HepG2 (cell line): Measurements from ENCODE around the gene SNRPD3. TPM values are rescaled to one million over a fixed set of nuclear protein-coding genes. Genes with fewer than 3 reads are reported as not detected.

ENCODE experiments used
- AGO1 ChIP-seq: fragments of 200-400 bp; formaldehyde crosslinking; IDR thresholded peaks from 2 replicates; pipeline ENCODE4 v1.6.1; 2017; ENCODE audit warnings: mild to moderate bottlenecking, low read depth, low read length, moderate library complexity; ENCODE audit not compliant: poor library complexity, severe bottlenecking
- ARHGAP35 ChIP-seq: sonication (generic); formaldehyde crosslinking; IDR thresholded peaks from 2 replicates; pipeline ENCODE4 v1.9.0; 2022; ENCODE audit warnings: mild to moderate bottlenecking, inconsistent platforms, moderate library complexity, missing genetic modification reagents, borderline replicate concordance
- ATF1 ChIP-seq: IDR thresholded peaks from 2 replicates; pipeline ENCODE4 v1.6.1; 2016; ENCODE audit warnings: mild to moderate bottlenecking, control low read depth
- ATRX ChIP-seq: sonication (generic); formaldehyde crosslinking; IDR thresholded peaks from 2 replicates; pipeline ENCODE4 v1.4.0; 2020; ENCODE audit warnings: missing genetic modification reagents, borderline replicate concordance
- EP300 ChIP-seq, 3 experiments: sonication (generic) in 1 of 3; formaldehyde crosslinking in 1 of 3; IDR thresholded peaks; 2 replicates each; pipeline versions ENCODE4 v1.5.1 to v1.6.1; 2011 to 2020; ENCODE audit warnings: low read depth in 2 of 3, low read length in 2 of 3, borderline replicate concordance in 1 of 3, improper control_type of control experiment in 1 of 3, mild to moderate bottlenecking in 1 of 3, missing genetic modification reagents in 1 of 3, moderate library complexity in 1 of 3
- MED13 ChIP-seq: sonication (generic); formaldehyde crosslinking; IDR thresholded peaks from 2 replicates; pipeline ENCODE4 v1.5.0; 2020; ENCODE audit warnings: missing genetic modification reagents
- NFATC3 ChIP-seq: sonication (generic); formaldehyde crosslinking; IDR thresholded peaks from 2 replicates; pipeline ENCODE4 v1.5.1; 2020; ENCODE audit warnings: mild to moderate bottlenecking, missing genetic modification reagents
- NFE2 ChIP-seq: sonication (generic); formaldehyde crosslinking; IDR thresholded peaks from 2 replicates; pipeline ENCODE4 v1.4.0; 2020; ENCODE audit warnings: missing genetic modification reagents
- PHF5A ChIP-seq: IDR thresholded peaks from one replicate; pipeline ENCODE4 v1.6.1; 2018; ENCODE audit warnings: low read depth, missing genetic modification reagents; ENCODE audit not compliant: unreplicated experiment
- TRIM24 ChIP-seq: sonication (generic); formaldehyde crosslinking; IDR thresholded peaks from 2 replicates; pipeline ENCODE4 v1.8.0; 2022; ENCODE audit warnings: mild to moderate bottlenecking, missing genetic modification reagents
- XRCC5 ChIP-seq: fragments of 200-400 bp; formaldehyde crosslinking; optimal IDR thresholded peaks from 2 replicates; pipeline ENCODE3; 2017; ENCODE audit warnings: mild to moderate bottlenecking, low read length
- ZMYM2 ChIP-seq: sonication (generic); formaldehyde crosslinking; IDR thresholded peaks from 2 replicates; pipeline ENCODE4 v1.8.0; 2022; ENCODE audit warnings: mild to moderate bottlenecking, missing genetic modification reagents
- ZNF207 ChIP-seq: fragments of 450-650 bp; IDR thresholded peaks from 2 replicates; pipeline ENCODE4 v1.6.1; 2016; ENCODE audit warnings: antibody characterized with exemption, borderline replicate concordance
- ZNF224 ChIP-seq: sonication (generic); formaldehyde crosslinking; IDR thresholded peaks from 2 replicates; pipeline ENCODE4 v1.5.0; 2020; ENCODE audit warnings: mild to moderate bottlenecking, missing genetic modification reagents
- ZNF282 ChIP-seq: fragments of 450-650 bp; IDR thresholded peaks from 2 replicates; pipeline ENCODE4 v1.6.1; 2018; ENCODE audit not compliant: partially characterized antibody
- ZNF557 ChIP-seq: sonication (generic); formaldehyde crosslinking; IDR thresholded peaks from 2 replicates; pipeline ENCODE4 v1.4.0; 2020; ENCODE audit warnings: missing genetic modification reagents
- ZNF672 ChIP-seq: sonication (generic); formaldehyde crosslinking; IDR thresholded peaks from 2 replicates; pipeline ENCODE4 v1.8.1; 2022; ENCODE audit warnings: missing genetic modification reagents
- ZNF746 ChIP-seq: sonication (generic); formaldehyde crosslinking; IDR thresholded peaks from 2 replicates; pipeline ENCODE4 v1.8.0; 2022; ENCODE audit warnings: mild to moderate bottlenecking, missing genetic modification reagents
- polyA plus RNA-seq, 8 experiments: library from polyadenylated mRNA; depleted of rRNA in 3 of 8; stranded (reverse) in 7 of 8; unstranded in 1 of 8; fragments of >200 nt; fragmentation: Illumina TruSeq in 4 of 8; extraction: Trizol in 4 of 8; gene quantifications; 2 replicates each; pipeline versions ENCODE4 v1.2.1 to v1.2.3, GENCODE V29; 2011 to 2016; ENCODE audit warnings: low read depth in 4 of 8, missing spikeins in 1 of 8, mixed read lengths in 1 of 8; ENCODE audit not compliant: insufficient read depth in 1 of 8
- total RNA-seq, 5 experiments: library from RNA; depleted of rRNA; stranded (reverse); fragments of >200 nt; fragmentation: Illumina TruSeq; extraction: Trizol; gene quantifications; 2 replicates each; pipeline ENCODE4 v1.2.3, GENCODE V29; 2016; ENCODE audit warnings: low read depth in 1 of 5
- TF ChIP-seq, protein P1 (sequence below): sonication (generic); formaldehyde crosslinking; IDR thresholded peaks from 2 replicates; pipeline ENCODE4 v1.4.0; 2020; ENCODE audit warnings: missing genetic modification reagents
- TF ChIP-seq, protein P2 (sequence below): sonication (generic); formaldehyde crosslinking; IDR thresholded peaks from 2 replicates; pipeline ENCODE4 v1.9.0; 2022; ENCODE audit warnings: missing genetic modification reagents, mild to moderate bottlenecking, borderline replicate concordance
- TF ChIP-seq, protein P3 (sequence below): IDR thresholded peaks from 2 replicates; pipeline ENCODE4 v1.6.1; 2012; ENCODE audit warnings: low read depth, low read length, improper control_type of control experiment
- TF ChIP-seq, protein P4 (sequence below): sonication (generic); formaldehyde crosslinking; IDR thresholded peaks from 2 replicates; pipeline ENCODE4 v1.4.0; 2020; ENCODE audit warnings: missing genetic modification reagents

SNRPD3 gene
- total and polyA plus RNA-seq, 2 of the 13 experiments (the other 11 are each of a cell fraction or from before 2014, with no cell fraction given) = 110 to 209 TPM

DNA sequence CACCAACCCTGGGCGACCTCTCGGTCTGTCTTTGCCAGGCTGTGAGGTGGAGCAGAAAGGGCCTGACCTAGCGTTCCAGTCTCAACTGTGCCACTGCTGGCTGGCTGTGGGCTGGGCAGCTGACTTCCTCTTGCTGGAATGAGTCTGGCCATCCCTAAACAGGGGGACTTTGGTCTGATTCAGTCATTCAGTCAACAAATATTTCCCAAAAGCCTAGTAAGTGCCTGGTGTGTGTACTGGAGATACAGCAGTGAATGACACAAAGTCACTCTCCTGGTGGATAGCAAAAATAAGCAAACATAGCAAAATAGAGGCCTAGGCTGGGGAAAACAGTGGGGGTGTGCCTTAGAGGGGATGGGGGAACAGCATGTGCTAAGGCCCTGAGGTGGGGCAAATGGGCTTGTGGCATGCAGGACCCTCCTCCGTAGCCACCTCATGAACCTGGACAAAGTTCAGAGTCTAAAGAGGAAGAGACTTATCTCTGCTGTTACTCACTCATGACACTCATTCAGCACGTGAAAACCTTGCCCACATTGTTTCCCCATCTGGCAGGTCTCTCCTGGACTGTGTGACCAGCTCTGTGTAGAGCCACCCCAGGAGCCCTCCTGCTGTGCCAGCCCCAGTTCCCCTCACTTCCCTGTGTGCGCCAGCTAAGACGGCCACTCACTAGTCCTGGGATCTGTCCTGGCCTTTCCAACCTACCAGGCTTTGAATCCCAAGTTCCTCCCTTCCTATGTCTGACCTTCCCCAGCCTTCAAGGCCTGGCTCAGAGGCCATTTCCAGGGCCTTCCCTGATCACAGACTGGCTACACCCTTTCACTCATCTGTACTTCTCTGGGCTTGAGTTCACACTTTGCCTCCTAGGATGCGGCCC is 5.5 kb upstream of the SNRPD3 start (continued):
- TF ChIP-seq, protein P1, sequence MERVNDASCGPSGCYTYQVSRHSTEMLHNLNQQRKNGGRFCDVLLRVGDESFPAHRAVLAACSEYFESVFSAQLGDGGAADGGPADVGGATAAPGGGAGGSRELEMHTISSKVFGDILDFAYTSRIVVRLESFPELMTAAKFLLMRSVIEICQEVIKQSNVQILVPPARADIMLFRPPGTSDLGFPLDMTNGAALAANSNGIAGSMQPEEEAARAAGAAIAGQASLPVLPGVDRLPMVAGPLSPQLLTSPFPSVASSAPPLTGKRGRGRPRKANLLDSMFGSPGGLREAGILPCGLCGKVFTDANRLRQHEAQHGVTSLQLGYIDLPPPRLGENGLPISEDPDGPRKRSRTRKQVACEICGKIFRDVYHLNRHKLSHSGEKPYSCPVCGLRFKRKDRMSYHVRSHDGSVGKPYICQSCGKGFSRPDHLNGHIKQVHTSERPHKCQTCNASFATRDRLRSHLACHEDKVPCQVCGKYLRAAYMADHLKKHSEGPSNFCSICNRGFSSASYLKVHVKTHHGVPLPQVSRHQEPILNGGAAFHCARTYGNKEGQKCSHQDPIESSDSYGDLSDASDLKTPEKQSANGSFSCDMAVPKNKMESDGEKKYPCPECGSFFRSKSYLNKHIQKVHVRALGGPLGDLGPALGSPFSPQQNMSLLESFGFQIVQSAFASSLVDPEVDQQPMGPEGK (CRISPR knock-in tag) = peak; percentile 88
- TF ChIP-seq ZNF207 = no peak
- TF ChIP-seq XRCC5 = peak; percentile 80
- TF ChIP-seq NFE2 (CRISPR knock-in tag) = no peak
- TF ChIP-seq AGO1 = no peak
- no peak for TF ChIP-seq NFATC3
- no peak for TF ChIP-seq ATRX (CRISPR knock-in tag)
- TF ChIP-seq, protein P2, sequence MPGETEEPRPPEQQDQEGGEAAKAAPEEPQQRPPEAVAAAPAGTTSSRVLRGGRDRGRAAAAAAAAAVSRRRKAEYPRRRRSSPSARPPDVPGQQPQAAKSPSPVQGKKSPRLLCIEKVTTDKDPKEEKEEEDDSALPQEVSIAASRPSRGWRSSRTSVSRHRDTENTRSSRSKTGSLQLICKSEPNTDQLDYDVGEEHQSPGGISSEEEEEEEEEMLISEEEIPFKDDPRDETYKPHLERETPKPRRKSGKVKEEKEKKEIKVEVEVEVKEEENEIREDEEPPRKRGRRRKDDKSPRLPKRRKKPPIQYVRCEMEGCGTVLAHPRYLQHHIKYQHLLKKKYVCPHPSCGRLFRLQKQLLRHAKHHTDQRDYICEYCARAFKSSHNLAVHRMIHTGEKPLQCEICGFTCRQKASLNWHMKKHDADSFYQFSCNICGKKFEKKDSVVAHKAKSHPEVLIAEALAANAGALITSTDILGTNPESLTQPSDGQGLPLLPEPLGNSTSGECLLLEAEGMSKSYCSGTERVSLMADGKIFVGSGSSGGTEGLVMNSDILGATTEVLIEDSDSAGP = peak; percentile 88
- TF ChIP-seq ZNF224 (CRISPR knock-in tag) = no peak; the same call in 1 of the 2 replicates
- TF ChIP-seq, protein P3, sequence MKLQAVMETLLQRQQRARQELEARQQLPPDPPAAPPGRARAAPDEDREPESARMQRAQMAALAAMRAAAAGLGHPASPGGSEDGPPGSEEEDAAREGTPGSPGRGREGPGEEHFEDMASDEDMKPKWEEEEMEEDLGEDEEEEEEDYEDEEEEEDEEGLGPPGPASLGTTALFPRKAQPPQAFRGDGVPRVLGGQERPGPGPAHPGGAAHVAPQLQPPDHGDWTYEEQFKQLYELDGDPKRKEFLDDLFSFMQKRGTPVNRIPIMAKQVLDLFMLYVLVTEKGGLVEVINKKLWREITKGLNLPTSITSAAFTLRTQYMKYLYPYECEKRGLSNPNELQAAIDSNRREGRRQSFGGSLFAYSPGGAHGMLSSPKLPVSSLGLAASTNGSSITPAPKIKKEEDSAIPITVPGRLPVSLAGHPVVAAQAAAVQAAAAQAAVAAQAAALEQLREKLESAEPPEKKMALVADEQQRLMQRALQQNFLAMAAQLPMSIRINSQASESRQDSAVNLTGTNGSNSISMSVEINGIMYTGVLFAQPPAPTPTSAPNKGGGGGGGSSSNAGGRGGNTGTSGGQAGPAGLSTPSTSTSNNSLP = peak; percentile 67; the same call in 1 of the 2 replicates
- TF ChIP-seq, protein P4, sequence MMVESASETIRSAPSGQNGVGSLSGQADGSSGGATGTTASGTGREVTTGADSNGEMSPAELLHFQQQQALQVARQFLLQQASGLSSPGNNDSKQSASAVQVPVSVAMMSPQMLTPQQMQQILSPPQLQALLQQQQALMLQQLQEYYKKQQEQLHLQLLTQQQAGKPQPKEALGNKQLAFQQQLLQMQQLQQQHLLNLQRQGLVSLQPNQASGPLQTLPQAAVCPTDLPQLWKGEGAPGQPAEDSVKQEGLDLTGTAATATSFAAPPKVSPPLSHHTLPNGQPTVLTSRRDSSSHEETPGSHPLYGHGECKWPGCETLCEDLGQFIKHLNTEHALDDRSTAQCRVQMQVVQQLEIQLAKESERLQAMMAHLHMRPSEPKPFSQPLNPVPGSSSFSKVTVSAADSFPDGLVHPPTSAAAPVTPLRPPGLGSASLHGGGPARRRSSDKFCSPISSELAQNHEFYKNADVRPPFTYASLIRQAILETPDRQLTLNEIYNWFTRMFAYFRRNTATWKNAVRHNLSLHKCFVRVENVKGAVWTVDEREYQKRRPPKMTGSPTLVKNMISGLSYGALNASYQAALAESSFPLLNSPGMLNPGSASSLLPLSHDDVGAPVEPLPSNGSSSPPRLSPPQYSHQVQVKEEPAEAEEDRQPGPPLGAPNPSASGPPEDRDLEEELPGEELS (CRISPR knock-in tag) = peak; percentile 95
- peak; percentile 82 to 91 for TF ChIP-seq EP300 (IDR thresholded peaks at IDR 0.05; ENCODE audit: low read depth in 2 of 2, low read length in 2 of 2)
- peak; percentile 95 for TF ChIP-seq EP300 (CRISPR knock-in tag; IDR thresholded peaks at IDR 0.05; ENCODE audit: borderline replicate concordance)
- TF ChIP-seq PHF5A (CRISPR knock-in tag) = no peak
- TF ChIP-seq ZNF282 = no peak
- TF ChIP-seq ZNF672 (CRISPR knock-in tag) = no peak
- TF ChIP-seq ZNF557 (CRISPR knock-in tag) = peak; percentile 44; the same call in 1 of the 2 replicates
- no peak for TF ChIP-seq ARHGAP35
- peak; percentile 79 for TF ChIP-seq TRIM24 (CRISPR knock-in tag)
- TF ChIP-seq MED13 (CRISPR knock-in tag) = peak; percentile 50; the same call in 1 of the 2 replicates
- TF ChIP-seq ZMYM2 = peak; percentile 100
- peak; percentile 90; the same call in 1 of the 2 replicates for TF ChIP-seq ZNF746 (CRISPR knock-in tag)
- TF ChIP-seq ATF1 (CRISPR knock-in tag) = no peak
